Activated naive CD8-positive, alpha-beta T cell (primary cell): ENCODE results near the gene LRRC45.

Experiments
- H3K27ac Mint-ChIP-seq: one replicate; pipeline ENCODE4 v1.8.0; 2021; ENCODE audit warnings: mixed read lengths
- H3K27me3 Mint-ChIP-seq: one replicate; pipeline ENCODE4 v1.8.0; 2021; ENCODE audit warnings: mixed read lengths
- H3K36me3 Mint-ChIP-seq: one replicate; pipeline ENCODE4 v1.8.0; 2021; ENCODE audit warnings: mixed read lengths
- H3K4me1 Mint-ChIP-seq: one replicate; pipeline ENCODE4 v1.8.0; 2021; ENCODE audit warnings: low read depth, mixed read lengths
- H3K4me3 Mint-ChIP-seq: one replicate; pipeline ENCODE4 v1.8.0; 2021; ENCODE audit warnings: mild to moderate bottlenecking, mixed read lengths
- H3K9me3 Mint-ChIP-seq: one replicate; pipeline ENCODE4 v1.8.0; 2021; ENCODE audit warnings: low read depth, mixed read lengths

Gene LRRC45

DNA sequence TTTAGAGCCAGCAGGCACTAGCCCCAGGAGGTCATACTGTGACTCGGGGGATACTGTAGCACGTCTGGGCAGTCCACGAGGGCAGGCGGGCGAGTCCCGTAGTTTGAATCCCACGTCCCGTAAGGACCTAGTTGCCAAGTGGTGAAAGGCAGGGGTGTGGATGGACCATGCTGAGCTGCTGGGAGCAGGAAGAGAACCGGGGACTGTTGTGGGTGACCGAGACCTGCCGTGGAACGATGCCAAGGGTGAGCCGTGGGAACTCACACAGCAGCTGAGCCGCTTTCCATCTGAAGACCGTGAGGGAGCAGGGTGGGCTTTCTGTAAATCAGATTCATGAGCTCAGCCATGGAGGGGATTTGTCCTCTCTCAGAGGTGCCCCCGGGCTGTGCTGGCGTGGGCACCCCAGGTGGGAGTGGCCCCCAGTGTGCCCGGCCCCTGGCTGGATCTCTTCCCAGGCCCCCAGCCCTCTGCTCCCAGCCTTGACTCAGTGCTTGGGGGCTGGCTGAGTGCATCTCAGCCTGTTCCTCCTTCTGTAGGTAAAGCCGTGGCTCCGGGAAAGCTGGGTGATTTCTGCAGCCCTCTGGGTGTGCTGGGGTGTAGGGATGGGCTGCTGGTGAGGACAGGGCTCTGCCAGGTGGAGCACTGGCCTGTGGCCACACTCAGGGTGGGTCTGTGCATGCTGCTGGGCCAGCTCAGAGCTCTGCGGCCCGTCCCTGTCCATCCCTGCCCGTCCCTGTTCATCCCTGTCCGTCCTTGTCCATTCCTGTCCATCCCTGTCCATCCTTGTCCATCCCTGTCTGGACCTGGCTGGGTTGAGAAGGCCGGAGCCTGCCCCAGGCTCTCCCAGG is 32.0 kb upstream of the LRRC45 start:
- H3K4me1 Mint-ChIP-seq, result no peaks in the 10 kb centered on the region
- H3K27me3 Mint-ChIP-seq, result no peaks in the 10 kb centered on the region
- no peaks in the 10 kb centered on the region for H3K36me3 Mint-ChIP-seq
- H3K4me3 Mint-ChIP-seq, result no peak overlapping the region
- H3K27ac Mint-ChIP-seq, result no peak overlapping the region
- H3K9me3 Mint-ChIP-seq, result no peaks in the 10 kb centered on the region

DNA sequence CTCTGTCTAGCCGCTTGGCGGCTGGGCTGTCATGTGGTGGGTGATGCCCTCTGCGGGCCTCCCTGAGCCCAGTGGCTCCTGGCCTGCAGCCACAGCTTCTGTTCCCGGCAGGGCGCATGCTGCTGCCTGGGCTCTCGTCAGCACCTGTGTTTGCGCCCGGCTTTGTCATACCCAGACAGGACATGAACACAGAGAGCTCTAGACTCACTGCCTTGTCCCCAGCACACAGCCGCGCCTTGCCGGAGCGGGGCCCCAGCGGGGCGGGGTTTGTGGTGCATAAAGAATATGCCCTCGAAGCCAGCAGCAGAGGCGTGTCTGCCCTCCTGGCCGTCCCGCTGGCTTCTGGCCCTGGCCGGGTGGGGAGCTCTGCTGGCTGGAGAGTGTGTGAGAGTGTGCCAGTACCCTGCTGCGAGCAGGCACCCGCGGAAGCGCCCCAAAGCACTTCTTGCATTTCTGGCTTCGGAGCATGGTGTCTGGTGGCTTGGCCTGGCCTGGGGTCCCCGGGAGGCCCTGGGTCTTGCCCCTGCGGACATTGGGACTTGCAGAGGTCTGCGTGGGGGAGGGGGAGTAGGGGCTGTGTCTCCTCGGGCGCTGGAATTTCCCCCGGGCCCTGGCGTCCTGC is 31.3 kb upstream of the LRRC45 start:
- H3K27ac Mint-ChIP-seq, result no peak overlapping the region
- no peaks in the 10 kb centered on the region for H3K9me3 Mint-ChIP-seq
- H3K4me1 Mint-ChIP-seq, result no peaks in the 10 kb centered on the region
- no peaks in the 10 kb centered on the region for H3K36me3 Mint-ChIP-seq
- no peaks in the 10 kb centered on the region for H3K27me3 Mint-ChIP-seq
- no peak overlapping the region for H3K4me3 Mint-ChIP-seq

- H3K4me1 Mint-ChIP-seq, result no peaks in the 10 kb centered on the region
- no peaks in the 10 kb centered on the region for H3K27me3 Mint-ChIP-seq
- H3K9me3 Mint-ChIP-seq, result no peaks in the 10 kb centered on the region
- H3K36me3 Mint-ChIP-seq, result no peaks in the 10 kb centered on the region
- H3K4me3 Mint-ChIP-seq, result no peak overlapping the region
- no peak overlapping the region for H3K27ac Mint-ChIP-seq
Measured at GRCh38 chr17:81992306-81993102, 30.6 kb upstream of the LRRC45 start.

GRCh38 chr17:81993729-81994592 is 29.1 kb upstream of the LRRC45 start:
- Mint-ChIP-seq H3K4me1 (no peaks in the 10 kb centered on the region), H3K4me3 (no peak overlapping the region), H3K36me3 (no peaks in the 10 kb centered on the region), H3K27me3 (no peaks in the 10 kb centered on the region), H3K9me3 (no peaks in the 10 kb centered on the region), H3K27ac (no peak overlapping the region)

DNA sequence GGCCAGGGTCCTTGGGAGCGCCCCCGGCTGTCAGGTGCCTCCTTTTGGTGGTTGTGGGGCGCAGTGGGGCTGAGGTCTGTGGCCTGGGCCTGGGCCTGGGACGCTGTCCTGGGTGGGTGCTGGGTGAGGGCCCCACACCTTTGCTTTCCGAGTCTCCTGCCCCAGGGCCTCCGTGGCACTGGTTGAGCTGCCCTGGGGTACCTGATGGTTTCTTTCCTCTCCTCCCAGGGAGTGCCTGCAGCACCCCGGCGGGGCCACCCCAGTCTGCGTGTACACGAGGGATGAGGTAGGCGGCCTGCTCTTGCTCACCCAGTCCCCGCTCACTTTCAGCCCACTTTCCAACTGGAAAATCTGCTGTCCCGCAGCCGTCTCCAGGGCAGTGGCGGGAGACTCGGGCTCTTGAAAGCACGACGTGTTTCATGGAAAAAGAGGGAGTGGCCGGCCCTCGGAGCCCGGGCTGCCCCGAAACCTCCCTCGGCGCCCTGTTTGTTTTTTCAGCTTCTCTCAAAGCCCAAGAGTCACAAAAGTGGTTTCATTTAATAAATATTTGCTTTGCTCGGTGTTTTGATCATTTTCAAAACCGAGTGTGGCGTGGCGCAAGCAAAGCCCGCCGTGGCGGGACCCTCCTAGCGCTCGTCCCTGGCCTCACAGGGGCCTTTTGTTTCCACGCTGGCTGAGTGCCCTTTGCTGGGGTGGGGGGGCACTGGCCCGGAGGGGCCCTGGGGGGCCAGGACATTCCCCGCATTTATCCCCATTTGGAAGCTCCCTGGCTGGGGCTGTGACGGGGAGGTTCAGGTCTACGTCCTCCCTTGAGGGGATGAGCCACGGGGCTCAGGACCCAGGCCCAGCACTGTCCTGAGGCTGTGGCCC is 28.3 kb upstream of the LRRC45 start:
- no peak overlapping the region for H3K27ac Mint-ChIP-seq
- H3K9me3 Mint-ChIP-seq, result no peaks in the 10 kb centered on the region
- no peak overlapping the region for H3K4me3 Mint-ChIP-seq
- H3K36me3 Mint-ChIP-seq, result no peaks in the 10 kb centered on the region
- H3K27me3 Mint-ChIP-seq, result no peaks in the 10 kb centered on the region
- H3K4me1 Mint-ChIP-seq, result no peaks in the 10 kb centered on the region

DNA sequence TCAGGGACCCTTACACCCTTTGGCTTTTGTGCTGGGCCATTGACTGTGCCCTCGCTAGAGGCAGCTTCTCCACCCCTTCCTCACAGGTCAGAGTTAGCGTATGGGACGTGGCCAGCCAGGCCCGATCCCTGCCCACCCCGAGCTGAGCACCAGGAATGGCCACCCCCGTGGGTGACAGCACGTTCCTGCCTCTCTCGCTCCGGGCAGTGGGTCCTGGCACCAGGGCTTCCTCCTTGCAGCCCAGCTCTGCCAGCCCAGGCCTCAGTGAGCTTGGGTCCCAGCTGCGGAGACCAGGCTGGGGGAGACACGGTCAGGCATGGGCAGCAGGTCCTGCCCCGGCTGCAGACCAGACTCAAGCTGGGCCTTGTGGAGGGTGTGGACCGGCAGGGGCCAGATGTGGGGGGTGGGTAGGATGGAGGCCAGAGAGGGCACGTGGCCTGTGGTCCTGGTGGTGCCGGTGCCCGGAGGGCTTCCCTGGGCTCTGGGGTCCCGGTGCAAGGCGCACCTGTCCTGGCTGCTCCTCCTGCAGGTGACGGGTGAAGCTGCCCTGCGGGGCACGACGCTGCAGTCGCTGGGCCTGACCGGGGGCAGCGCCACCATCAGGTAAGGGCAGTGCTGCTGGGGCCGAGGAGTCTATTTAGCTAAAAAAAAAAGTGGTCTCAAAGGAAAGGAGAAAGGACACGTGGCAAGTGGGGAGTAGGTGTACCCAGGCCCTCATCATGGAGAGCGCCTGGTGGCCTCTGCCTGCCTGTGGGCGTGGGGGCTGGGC is 27.5 kb upstream of the LRRC45 start:
- Mint-ChIP-seq H3K36me3 (no peaks in the 10 kb centered on the region), H3K4me3 (no peak overlapping the region), H3K4me1 (no peaks in the 10 kb centered on the region), H3K9me3 (no peaks in the 10 kb centered on the region), H3K27me3 (no peaks in the 10 kb centered on the region), H3K27ac (no peak overlapping the region)

DNA sequence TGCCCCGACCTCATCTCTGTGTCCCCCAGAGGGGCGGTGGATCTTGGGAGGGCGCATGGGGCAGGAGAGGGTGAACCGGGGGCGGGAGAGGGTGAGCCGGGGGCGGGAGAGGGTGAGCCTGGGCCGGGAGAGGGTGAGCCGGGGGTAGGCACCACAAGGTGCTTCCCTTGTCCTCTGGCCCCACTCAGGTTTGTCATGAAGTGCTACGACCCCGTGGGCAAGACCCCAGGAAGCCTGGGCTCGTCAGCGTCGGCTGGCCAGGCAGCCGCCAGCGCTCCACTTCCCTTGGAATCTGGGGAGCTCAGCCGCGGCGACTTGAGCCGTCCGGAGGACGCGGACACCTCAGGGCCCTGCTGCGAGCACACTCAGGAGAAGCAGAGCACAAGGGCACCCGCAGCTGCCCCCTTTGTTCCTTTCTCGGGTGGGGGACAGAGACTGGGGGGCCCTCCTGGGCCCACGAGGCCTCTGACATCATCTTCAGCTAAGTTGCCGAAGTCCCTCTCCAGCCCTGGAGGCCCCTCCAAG is 26.8 kb upstream of the LRRC45 start:
- Mint-ChIP-seq H3K36me3 (no peaks in the 10 kb centered on the region), H3K9me3 (no peaks in the 10 kb centered on the region), H3K27me3 (no peaks in the 10 kb centered on the region), H3K4me1 (no peaks in the 10 kb centered on the region), H3K4me3 (no peak overlapping the region), H3K27ac (no peak overlapping the region)

- no peaks in the 10 kb centered on the region for H3K4me1 Mint-ChIP-seq
- H3K27me3 Mint-ChIP-seq, result no peaks in the 10 kb centered on the region
- H3K36me3 Mint-ChIP-seq, result no peaks in the 10 kb centered on the region
- no peaks in the 10 kb centered on the region for H3K9me3 Mint-ChIP-seq
- H3K27ac Mint-ChIP-seq, result no peak overlapping the region
- no peak overlapping the region for H3K4me3 Mint-ChIP-seq
Measured at GRCh38 chr17:81996757-81997441, 26.2 kb upstream of the LRRC45 start.

GRCh38 chr17:81998212-81998611 is 24.9 kb upstream of the LRRC45 start:
- Mint-ChIP-seq H3K27ac (no peak overlapping the region), H3K4me3 (no peak overlapping the region), H3K36me3 (no peaks in the 10 kb centered on the region), H3K27me3 (no peaks in the 10 kb centered on the region), H3K4me1 (no peaks in the 10 kb centered on the region), H3K9me3 (no peaks in the 10 kb centered on the region)

GRCh38 chr17:81998691-81999438 is 24.2 kb upstream of the LRRC45 start:
- Mint-ChIP-seq H3K9me3 (no peaks in the 10 kb centered on the region), H3K4me3 (no peak overlapping the region), H3K36me3 (no peaks in the 10 kb centered on the region), H3K4me1 (no peaks in the 10 kb centered on the region), H3K27me3 (no peaks in the 10 kb centered on the region), H3K27ac (no peak overlapping the region)

GRCh38 chr17:81999587-81999975 is 23.5 kb upstream of the LRRC45 start:
- H3K27me3 Mint-ChIP-seq, result no peaks in the 10 kb centered on the region
- no peaks in the 10 kb centered on the region for H3K9me3 Mint-ChIP-seq
- H3K36me3 Mint-ChIP-seq, result no peaks in the 10 kb centered on the region
- H3K27ac Mint-ChIP-seq, result no peak overlapping the region
- H3K4me1 Mint-ChIP-seq, result no peaks in the 10 kb centered on the region
- no peak overlapping the region for H3K4me3 Mint-ChIP-seq
